Stimulated activated CD8-positive, alpha-beta memory T cell treated with anti-CD3 and anti-CD28 coated beads, Interleukin-7, amount 100 ng/mL, for 24 hours (primary cell): ENCODE results near the gene TAAR6.
"Not testable (repeated sequence)": the region's sequence is repeated elsewhere in the genome, so short reads cannot be mapped to it uniquely, and the experiment has no call there.

Experiments
- DNase-seq: peaks from one replicate; pipeline ENCODE4 v3.0.0-alpha.2; 2020; ENCODE audit warnings: low read depth

Gene TAAR6, protein sequence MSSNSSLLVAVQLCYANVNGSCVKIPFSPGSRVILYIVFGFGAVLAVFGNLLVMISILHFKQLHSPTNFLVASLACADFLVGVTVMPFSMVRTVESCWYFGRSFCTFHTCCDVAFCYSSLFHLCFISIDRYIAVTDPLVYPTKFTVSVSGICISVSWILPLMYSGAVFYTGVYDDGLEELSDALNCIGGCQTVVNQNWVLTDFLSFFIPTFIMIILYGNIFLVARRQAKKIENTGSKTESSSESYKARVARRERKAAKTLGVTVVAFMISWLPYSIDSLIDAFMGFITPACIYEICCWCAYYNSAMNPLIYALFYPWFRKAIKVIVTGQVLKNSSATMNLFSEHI

DNA sequence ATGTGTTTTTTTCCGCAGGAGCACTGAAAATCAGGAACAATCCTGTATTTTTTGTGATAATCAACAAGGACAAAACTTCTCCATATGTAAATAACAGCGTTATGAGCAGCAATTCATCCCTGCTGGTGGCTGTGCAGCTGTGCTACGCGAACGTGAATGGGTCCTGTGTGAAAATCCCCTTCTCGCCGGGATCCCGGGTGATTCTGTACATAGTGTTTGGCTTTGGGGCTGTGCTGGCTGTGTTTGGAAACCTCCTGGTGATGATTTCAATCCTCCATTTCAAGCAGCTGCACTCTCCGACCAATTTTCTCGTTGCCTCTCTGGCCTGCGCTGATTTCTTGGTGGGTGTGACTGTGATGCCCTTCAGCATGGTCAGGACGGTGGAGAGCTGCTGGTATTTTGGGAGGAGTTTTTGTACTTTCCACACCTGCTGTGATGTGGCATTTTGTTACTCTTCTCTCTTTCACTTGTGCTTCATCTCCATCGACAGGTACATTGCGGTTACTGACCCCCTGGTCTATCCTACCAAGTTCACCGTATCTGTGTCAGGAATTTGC lies at the start of gene TAAR6:
TSS of gene TAAR6 (plus strand) at position 102 of the 557 bp plus-strand sequence. CDS start at position 102, 0 bp downstream.
- DNase-seq, result no peak

DNA sequence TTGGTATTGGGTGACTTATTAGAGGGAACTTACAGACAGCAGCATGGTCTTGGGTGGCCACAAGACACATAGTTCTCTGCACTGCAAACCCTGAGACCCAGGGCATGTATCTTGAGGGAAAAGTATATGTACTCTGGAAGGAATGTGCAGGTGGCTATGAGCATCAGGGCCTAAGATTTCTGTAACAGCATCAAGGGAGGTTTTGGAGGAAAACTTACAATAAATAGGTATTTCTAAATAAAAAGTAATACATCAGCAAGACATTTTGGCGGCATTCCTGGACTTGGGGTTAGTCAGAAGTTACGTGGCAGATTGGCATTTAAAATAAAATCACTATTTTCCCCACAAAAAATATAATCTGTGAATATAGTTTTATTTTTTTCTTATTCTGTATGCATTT lies 49.2 kb upstream of the TAAR6 start:
- no peak for DNase-seq

DNA sequence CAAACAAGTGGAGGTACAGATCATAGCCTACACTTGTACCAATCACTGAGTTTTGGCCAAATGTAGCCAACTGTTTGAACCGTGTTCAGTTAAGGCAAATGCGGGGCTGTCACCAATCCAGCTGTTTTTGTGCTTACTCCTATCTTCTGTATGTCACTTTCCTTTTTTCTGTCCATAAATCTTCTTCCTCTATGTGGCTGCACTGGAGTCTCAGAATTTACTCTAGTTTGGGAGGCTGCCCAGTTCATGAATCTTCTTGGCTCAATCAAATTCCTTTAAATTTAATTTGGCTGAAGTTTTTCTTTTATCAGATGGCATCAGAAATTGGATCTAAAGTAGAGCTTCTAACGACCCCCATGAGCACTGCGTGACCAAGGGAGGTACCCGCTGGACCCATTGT lies 45.5 kb upstream of the TAAR6 start:
- no peak for DNase-seq

DNA sequence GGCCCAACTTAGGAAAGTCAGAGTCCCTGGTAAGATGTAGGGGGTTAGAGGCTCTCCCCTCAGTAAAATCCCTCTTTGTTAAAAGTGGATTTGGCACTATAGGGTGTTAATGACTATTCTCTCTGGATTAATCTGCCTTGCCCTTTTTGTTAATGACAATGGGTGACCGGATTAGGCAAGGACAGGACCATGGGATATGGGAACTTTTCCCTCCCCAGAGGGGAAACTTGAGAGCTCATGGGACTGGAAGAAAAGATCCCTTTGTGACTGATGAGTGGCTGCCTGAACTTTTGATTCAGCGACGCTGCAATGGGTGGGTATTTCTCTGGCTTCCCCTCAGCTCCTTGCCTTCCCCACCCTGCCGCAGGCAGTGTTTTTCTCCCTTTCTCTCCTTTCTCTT lies 44.3 kb upstream of the TAAR6 start:
- DNase-seq, result no peak

DNA sequence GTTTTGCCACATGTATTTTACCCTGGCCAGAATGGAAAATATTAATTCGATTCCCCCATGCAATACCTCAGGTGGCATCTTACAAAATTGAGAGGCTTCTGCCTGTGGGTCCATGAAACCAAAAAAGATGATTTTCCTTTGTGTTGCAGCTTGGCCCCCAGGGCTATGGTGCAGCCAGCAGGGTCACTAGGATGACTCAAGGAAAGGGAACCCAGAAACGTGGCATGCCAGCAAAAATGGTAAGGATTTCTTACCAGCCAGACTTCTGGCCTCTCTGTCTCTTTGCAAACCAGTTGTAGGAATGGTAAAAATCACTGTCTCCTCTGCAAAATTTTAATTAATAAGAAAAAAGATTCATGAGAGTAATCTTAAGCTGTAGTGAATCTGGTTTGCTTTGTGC lies 43.7 kb upstream of the TAAR6 start:
- DNase-seq, result no peak

DNA sequence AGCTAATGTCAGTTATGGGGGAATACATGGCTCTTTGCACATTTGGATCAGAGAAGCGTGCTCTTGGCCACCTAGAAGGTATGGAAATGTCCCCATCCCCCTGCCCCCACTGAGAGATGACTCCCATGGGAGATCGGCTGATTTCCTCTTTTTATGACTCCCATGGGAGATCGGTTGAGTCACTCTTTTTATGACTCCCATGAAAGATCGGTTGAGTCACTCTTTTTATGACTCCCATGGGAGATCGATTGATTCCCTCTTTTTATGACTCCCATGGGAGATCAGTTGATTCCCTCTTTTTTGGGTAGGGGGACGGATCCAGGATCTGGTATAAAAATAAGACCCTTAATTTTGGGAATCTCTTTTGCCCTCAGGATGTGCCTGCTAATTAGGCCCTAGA lies 42.3 kb upstream of the TAAR6 start:
- no peak for DNase-seq

DNA sequence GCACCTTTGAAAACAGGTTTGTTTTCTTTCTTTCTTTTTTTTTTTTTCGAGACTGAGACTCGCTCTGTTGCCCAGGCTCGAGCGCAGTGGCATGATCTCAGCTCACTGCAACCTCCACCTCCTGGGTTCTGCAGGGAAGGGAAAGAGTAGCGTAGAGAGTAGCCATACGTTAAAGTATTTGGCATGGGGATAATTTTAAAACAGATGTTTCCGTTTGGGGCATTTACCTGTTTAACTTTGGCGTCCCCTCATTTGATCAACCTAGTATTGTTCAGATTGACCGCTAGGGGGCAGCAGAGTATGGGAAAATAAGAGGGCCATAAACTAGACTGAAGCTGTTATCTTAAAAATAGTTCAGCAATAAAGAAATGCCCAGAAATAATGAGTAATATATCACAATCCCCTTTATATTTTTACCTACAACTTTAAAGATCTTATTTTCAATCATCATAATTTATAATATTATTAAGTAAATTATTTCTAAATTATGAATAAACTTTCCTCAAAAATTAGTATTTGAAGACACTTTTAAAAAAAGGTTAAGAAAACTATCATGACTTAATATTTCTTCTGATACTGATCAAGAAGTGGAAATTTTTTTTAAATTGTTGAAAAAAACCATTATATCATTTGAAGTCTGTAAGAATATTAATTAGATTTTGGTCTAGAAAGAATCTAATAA lies 39.7 kb upstream of the TAAR6 start:
- peak; percentile 42 for DNase-seq

DNA sequence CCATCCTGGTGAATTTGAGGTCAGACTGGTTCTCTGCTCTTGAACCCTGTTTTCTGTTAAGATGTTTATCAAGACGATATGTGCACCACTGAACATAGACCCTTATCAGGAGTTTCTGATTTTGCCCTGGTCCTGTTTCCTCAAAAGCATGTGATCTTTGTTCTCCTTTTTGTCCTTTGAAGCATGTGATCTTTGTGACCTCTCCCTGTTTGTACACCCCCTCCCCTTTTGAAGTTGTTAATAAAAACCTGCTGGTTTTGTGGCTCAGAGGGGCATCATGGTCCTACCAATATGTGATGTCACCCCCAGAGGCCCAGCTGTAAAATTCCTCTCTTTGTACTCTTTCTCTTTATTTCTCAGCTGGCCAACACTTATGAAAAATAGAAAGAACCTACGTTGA lies 35.6 kb upstream of the TAAR6 start:
- DNase-seq, result not testable (repeated sequence)

DNA sequence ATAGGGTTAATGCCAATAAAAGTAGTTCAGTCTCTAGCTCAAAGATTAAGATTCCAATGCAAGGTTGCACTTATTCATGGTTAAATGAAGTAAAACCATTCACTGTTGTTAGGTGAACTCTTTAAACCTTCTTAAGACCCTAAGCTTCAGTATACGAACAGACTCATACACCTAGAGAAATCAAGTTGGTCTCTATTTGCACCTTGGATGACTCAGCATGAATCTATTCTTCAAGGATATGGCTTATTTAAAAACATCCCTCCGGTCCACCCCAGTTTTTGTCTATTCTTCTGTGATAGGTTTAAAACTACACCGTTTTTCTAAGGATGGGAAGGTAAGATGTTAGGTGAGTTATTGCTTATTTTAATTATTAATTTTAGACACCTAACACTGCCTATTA lies 33.0 kb upstream of the TAAR6 start:
- DNase-seq, result no peak

DNA sequence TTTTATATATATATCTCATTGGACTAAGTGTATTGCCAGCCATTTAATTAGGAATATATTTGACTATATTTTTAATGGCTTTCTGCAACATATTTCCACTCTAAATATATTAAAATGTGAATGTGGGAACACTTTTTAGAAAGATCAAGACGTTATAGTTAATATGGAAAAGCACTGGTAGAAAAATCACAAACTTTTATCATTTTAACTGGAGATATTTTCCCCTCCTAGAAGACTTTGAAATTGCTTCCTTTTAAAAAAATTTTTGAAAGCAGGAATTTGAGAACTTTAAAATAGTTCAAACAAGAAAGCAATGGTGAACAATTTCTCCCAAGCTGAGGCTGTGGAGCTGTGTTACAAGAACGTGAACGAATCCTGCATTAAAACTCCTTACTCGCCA lies 32.1 kb upstream of the TAAR6 start, which contains the start of gene TAAR9:
TSS of gene TAAR9 (plus strand) at position 301 of the 400 bp plus-strand sequence. CDS start at position 314, 13 bp downstream.
- no peak for DNase-seq

DNA sequence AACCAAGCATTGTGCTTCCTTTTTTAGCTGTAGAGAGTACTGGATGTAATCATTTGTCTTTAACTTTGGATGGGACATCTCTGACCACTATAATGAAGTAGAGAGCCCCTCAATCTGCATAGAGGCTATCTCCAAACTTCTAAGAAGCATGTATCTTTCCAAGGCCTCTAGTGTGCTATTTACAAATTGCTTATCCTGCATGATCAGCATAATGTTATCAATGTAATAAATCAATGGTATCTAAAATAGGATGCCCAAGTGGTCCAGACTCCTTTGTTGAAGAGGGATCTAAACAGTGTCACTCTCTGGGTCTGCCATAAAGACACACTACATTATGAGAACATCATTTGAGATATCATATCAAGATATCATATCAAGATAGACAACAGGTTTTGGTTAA lies 25.3 kb upstream of the TAAR6 start:
- DNase-seq, result no peak

DNA sequence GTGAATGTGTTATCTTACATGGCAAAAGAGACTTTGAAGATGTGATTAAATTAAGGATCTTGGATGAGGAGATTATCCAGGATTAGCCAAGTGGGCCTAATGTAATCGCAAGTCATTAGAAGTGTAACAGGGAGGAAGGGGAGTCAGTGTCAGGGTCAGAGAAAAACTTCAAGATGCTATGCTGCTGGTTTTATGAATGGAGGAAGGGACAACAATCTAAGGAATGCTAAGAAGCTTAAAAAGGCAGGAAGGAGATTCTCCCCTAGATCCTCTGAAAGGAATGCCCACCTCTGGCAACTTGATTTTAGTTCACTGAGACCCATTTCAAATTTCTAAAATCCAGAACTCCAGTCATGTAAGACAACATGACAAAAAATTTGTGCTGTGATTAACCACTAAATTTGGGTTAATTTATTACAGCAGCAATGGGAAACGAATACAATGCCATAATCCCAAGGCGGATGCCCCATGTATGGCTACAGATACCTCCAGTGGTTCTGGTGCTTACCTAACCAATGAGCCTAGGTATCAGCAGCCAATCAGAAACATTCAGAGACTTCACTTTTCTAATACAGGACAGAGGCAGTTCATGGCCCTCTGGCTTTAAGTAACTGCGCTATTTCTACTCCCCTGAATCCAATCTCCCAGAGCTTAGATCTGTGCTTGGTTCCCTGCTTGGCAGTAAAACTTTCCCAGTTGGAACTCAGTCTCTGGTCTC lies 21.2 kb upstream of the TAAR6 start:
- no peak for DNase-seq

DNA sequence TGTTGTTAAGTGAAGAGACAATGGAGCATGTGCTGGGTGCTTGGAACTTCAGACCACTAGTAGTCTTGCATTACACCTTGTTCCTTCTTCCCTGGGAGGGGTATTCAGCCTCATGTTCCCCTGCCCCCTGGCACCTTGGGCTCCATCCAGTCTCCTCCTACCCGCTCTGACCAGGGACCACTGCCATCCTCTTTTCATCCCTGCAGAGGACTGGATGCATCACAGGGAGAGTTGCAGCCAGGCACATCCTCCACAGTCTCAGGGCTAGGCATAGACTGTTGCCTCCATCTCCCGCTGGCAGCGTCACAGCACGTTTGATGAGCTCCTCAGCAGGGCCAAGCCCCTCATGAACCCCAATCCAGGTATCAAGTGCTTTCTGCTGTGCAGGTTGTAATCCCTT lies 18.9 kb upstream of the TAAR6 start:
- DNase-seq, result no peak

DNA sequence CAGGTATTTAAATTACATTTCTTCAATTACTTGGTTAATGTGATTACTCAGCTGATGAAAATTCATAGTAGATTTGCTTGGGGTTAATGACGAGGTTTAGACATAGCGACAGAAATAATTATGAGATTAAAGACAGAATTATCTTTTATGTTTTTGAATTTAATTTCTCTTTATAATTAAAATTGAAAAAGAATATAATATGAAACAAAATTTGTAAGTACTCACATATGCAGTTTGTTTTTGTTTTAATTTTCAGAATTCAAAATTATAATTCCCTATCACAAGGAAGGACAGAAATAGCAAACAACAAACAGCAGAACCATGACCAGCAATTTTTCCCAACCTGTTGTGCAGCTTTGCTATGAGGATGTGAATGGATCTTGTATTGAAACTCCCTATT lies 17.8 kb upstream of the TAAR6 start, which contains the start of gene TAAR8:
TSS of gene TAAR8 (plus strand) at position 301 of the 400 bp plus-strand sequence. CDS start at position 322, 21 bp downstream.
- no peak for DNase-seq

DNA sequence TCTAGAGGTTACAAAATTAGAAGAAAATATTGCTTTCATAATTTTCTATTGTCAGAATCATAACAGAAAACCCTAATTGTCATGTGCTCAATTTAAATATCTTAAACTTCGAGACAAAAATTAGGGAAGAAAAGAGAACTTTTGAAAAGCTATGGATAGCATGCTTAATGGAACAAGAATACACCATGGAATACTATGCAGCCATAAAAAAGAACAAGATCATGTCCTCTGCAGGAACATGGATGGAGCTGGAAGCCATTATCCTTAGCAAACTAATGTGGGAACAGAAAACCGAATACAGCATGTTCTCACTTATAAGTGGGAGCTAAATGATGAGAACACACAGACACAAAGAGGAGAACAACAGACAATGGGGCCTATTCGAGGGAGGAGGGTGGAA lies 10.0 kb upstream of the TAAR6 start:
- not testable (repeated sequence) for DNase-seq

DNA sequence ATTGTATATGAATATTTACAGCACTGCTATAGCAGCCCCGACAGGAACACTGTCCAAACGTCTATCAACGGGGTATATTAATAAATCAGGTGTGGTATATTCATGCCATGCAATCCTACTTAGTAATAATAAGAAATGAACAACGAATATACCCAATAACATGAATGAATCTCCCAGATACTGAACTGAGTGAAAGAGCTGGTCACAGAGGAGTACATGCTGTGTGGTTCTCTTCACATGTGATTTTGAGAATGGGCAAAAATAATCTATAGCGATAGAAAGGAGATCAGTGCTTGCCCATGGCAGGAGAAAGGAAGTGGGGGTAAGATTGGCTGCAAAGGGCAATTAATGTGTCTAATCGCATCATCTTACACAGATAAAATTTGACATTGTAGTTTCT lies 3.7 kb upstream of the TAAR6 start:
- no peak for DNase-seq

DNA sequence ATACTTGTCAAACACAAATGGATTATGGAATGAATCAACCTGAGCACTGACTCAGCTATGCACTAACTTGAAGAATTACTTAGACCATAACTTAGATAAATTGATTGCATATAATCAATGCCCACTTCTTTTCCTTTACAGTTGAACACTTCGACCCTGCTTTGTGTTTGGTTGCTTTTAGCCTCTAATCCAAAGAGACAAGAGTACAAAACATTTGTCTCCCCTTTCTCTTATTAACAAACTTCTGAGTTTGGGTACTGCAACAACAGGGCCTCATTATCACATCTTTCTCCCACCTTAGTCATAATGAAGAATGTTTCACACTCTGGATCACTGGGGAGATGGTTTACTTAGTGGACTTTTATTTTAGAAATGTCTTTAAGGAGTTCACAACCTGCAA lies 2.6 kb upstream of the TAAR6 start:
- no peak for DNase-seq

DNA sequence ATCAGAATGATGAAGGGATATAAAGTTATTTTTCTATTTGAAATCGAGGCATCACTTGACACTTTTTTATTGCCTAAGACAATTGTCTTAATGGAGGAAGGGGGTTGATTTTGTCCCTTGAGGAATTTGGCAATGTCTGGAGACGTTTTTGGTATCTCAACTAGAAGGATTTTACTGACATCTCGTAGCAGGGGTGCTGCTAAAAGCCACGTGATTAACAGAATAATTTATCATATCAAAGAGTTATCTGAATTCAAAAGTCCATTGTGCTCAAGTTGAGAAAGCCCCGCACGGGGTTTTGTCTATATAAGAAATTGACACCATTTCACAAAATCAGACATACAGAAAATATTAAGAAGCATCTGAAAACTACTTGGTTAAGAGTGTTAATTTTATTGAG lies 1.5 kb upstream of the TAAR6 start:
- DNase-seq, result no peak

DNA sequence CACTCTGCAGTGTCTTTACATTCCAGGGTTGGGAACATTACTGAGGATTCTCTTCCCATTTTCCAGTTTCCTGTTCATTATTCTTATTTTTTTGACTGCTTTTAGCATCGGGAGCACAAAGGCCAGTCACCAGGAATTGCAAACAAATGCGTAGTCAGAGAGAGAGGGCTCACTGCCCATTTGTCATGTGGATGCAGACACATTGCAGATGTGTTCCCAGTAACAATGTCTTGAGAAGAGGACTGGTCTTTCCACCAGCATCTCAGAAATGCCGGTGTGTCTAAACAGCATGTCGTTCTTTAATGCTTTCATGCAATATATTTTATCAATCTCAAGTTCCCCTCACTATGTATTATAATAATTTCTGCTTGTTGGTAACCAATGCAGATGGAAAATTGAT lies 952 bp upstream of the TAAR6 start:
- no peak for DNase-seq

DNA sequence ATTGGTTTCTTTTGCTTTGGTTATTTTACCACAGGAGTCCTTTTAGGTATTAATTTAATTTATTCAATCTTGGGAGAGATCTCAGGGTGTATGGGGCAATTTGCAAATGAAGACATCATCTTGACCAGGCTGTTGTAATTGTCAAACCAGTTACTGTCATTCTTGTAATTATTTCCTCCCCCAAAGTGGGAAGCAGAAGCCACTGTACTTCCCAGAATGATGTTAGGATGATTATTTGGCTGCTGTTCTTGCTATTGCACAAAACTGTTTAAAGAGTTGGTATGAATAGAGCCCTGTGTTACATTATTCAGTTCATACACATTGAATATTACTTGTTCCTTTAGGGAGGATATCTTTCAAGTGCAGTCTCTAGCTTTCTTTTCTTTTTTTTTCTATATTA lies 1.7 kb downstream of the TAAR6 start:
- DNase-seq, result no peak

DNA sequence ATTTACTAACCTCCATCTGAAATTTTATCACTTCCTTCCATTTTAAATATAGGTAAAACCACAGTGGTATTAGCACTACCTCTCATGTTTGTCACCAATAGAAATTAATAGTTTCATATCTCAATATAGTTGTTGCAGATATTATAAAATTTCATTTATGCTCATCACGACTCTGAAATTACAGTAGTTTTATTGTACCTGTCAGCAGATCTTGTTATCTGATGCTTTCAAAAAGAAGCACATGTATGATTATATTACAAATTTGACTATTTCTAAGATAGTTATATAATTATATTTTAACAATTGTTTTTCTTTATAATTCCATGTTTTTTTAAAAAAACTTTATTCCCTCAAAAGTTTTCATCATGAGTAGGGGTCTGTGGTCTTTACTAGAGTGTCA lies 14.6 kb downstream of the TAAR6 start:
- DNase-seq, result no peak

DNA sequence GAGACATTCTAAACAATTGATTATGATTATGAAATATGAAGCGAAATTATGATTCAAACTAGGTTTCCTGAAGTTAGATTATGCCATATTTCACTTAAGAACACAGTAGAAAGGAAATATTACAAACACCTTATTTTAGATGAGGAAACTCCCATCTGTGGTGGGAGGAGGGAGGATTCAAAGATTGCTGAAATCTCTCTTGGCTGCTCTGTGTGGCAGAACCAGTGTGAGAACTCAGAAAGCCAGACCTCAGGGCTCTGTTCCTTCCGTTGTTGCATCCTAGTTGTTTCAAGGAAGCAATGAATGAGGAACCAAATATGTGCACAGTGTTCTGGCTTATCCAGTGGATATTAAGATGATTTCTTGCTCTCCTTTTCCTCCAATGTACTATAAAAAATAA lies 17.3 kb downstream of the TAAR6 start:
- DNase-seq, result no peak

DNA sequence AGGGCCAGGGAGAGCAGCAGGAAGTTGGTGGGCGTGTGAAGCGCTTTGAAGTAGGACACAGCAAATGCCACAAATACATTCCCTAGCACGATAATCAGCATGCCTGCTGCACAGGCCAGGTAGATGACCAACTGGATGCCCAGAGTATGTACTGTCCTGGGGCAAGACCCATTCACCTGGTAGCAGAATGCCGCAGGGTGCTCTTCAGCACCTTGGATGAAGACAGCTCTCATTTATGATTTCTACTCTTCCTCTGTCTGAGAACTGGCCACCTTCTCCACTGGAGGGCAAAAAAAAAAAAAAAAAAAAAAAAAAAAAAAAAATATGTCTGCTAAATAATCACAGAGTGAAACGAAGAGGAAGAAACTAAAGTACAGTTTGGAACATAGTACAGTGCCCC lies 19.3 kb downstream of the TAAR6 start, which contains the start of gene TAAR5:
TSS of gene TAAR5 (minus strand) at position 288 of the 400 bp plus-strand sequence. CDS start at position 233, 55 bp downstream.
- no peak for DNase-seq
